ENCODE data around the gene SRRM3. TPM values are rescaled to one million over a fixed set of nuclear protein-coding genes. Genes with fewer than 3 reads are reported as not detected.
"Not testable (repeated sequence)": the region's sequence is repeated elsewhere in the genome, so short reads cannot be mapped to it uniquely, and the experiment has no call there.

SRRM3 gene
- total RNA-seq, 2 experiments from 2014 or later: not detected

DNA sequence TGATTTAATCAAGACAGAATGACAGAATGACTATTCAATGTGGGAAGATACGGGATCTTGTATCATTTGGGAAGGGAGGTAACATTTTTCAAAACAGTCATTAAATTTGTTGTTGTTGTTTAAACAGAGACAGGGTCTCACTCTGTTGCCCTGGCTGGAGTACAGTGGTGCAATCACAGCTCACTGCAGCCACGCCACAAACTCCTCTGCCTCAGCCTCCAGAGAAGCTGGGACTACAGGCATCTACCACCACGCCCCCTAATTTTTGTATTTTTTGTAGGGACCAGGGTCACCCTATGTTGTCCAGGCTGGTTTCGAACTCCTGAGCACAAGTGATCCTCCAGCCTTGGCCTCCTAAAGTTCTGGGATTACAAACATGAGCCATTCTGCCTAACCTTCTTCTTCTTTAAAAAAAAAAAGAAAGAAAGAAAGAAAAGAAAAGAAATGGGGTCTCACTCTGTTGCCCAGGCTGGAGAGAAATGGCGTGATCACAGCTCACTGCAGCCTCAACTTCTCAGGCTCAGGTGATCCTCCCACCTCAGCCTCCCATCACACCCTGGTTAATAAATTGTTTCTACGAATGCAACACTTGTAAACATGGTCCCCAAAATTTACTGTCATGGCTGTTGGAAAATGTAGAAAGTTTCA is 132.7 kb downstream of the SRRM3 start:
- no peak overlapping the region for H3K4me3 Mint-ChIP-seq
- no peaks in the 10 kb centered on the region for H3K9me3 Mint-ChIP-seq
- H3K27ac Mint-ChIP-seq: no peak overlapping the region
- H3K27me3 Mint-ChIP-seq: no peaks in the 10 kb centered on the region
- no peak for DNase-seq
- H3K4me1 Mint-ChIP-seq: peaks cover 32% of the 10 kb centered on the region
- peaks cover 25% of the 10 kb centered on the region for H3K36me3 Mint-ChIP-seq

DNA sequence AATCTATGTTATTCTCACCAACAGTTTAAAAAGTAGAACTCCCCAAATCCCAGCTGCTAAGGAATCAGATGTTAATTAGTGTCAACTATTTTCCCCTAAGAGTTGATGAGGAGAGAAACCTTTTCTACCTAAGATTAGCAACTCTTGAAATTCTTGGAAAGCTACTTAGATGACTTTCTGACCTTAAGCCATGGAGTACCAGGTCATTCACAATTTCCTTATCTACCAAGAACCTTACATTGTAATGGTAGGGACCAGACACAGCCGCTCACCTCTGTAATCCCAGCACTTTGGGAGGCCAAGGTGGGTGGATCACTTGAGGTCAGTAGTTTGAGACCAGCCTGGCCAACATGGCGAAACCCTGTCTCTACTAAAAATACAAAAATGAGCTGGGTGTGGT is 133.7 kb downstream of the SRRM3 start:
- H3K4me1 Mint-ChIP-seq: peaks cover 29% of the 10 kb centered on the region
- peaks cover 27% of the 10 kb centered on the region for H3K36me3 Mint-ChIP-seq
- H3K27me3 Mint-ChIP-seq, H3K4me3 Mint-ChIP-seq, H3K27ac Mint-ChIP-seq, DNase-seq, H3K9me3 Mint-ChIP-seq: not testable (repeated sequence)

DNA sequence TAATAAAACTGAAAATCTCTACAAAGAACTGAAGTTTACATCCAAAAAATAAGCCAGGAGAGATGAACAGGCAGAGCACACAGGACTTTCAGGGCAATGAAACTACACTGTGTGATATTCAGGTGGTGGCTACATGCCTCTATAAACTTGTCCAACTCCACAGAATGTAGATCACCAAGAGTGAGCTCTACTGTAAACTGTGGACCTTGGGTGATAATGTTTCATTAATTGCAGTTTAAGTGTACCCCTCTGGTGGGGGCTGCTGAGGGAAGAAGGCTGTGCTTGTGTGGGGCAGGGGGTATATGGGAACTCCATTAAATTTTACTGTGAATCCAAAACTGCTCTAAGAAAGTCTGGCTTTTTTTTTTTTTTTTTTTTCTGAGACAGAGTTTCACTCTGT is 134.4 kb downstream of the SRRM3 start:
- Mint-ChIP-seq H3K27me3 (no peaks in the 10 kb centered on the region), H3K9me3 (no peaks in the 10 kb centered on the region), H3K4me3 (no peak overlapping the region), H3K27ac (no peak overlapping the region), H3K4me1 (peaks cover 35% of the 10 kb centered on the region), H3K36me3 (peaks cover 30% of the 10 kb centered on the region)
- no peak for DNase-seq

Other genes starting within 250 kb of the SRRM3 start
- gene TMEM120A, start 207.3 kb upstream of the SRRM3 start, total RNA-seq: 10 to 100 TPM; 19.6 to 22.1 TPM
- 10 to 100 TPM; 28.2 to 30.4 TPM for gene STYXL1, start 153.9 kb upstream of the SRRM3 start, total RNA-seq
- gene MDH2, start 153.8 kb upstream of the SRRM3 start, total RNA-seq: 100 to 1,000 TPM; 304 to 310 TPM
- gene HSPB1, start 100.8 kb downstream of the SRRM3 start, total RNA-seq: 100 to 1,000 TPM in 1 of 2 experiments, 10 to 100 TPM in 1; 96.7 to 102 TPM
- 100 to 1,000 TPM; 155 to 157 TPM for gene YWHAG, start 157.1 kb downstream of the SRRM3 start, total RNA-seq
- under 1 TPM; 0.37 to 0.40 TPM for gene SSC4D, start 207.8 kb downstream of the SRRM3 start, total RNA-seq
- 1 to 10 TPM; 2.6 to 3.5 TPM for gene ZP3, start 223.1 kb downstream of the SRRM3 start, total RNA-seq